ENCODE measurements around the gene RSAD1.

RSAD1 gene

DNA sequence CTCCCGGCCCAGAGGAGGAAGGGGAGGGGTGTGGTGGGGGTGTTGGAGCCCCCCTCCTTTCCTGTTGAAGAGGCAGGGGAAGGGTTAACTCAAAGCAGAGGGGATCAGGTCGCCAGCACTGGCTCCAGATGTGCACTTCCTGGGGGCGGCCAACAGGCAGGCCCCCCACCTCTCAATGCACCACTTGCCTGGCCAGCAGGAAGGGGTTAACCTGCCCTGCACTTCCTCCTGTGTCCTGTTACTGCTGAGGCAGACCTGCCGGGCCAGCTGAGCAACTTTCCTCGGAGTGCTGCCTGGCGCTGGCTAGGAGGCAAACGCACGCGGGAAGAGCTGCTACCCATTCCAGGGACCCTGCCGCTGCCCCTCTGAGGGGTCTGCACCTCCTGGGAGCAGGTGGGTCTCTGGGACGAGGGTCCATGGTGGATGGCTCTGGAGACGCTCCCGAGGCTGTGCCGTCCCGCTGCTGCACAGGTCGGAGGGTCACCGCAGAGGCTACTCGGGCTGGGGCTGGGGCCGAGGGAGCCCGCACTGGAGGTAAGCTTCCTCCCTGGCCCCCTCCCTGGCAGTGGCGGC lies 53.9 kb downstream of the RSAD1 start, which contains the start of gene EPN3:
Gene EPN3 (plus strand): TSS at position 284 of the 573 bp plus-strand sequence. CDS start 3,822 bp downstream, outside the sequence.
- no peaks in the 10 kb centered on the region for H3K36me3 ChIP-seq (ENCODE audit: insufficient read depth, low read length)
- no peak within 1 kb of the TSS for H3K9ac ChIP-seq (ENCODE audit: insufficient read length)
- H3K9me3 ChIP-seq (ENCODE audit: low read depth, low read length) = no peaks in the 10 kb centered on the region
- H3K4me3 ChIP-seq = peak within 1 kb of the TSS; percentile 48; the same call in 1 of the 2 replicates
- no peak for TF ChIP-seq EZH2 (IDR thresholded peaks at IDR 0.05)
- TF ChIP-seq POLR2AphosphoS5 (IDR thresholded peaks at IDR 0.05; ENCODE audit: borderline replicate concordance, low read depth, low read length) = no peak
- no peak for TF ChIP-seq FOXP2 (optimal IDR thresholded peaks at IDR 0.05; ENCODE audit: control extremely low read depth, extremely low read length, insufficient read depth)
- no peak within 1 kb of the TSS for H3K27ac ChIP-seq
- no peak for DNase-seq (ENCODE audit: low read depth, low spot score)

DNA sequence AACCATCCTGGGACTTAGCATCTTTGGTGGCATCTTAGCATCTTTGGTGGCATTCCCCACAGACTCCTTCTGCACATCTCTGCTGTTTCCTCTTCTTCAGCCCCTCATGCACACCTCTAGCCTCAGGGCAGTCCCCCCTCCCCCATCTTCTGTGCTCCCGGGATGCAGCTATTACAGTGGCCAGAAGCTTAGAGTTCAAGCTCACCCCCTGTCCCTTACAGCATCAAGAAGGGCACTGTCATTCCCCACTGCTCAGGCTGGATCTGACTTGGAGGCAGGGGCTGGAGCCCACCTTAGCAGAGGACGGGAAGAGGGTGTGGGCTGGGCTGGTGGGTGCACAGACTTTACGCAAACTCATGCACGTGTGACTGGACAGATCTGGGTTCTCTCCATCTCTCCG lies 54.5 kb downstream of the RSAD1 start:
- Histone ChIP-seq H3K9me3 (ENCODE audit: low read depth, low read length) (no peaks in the 10 kb centered on the region), H3K4me3 (no peak overlapping the region), H3K9ac (ENCODE audit: insufficient read length) (no peak overlapping the region), H3K27ac (no peak overlapping the region), H3K36me3 (ENCODE audit: insufficient read depth, low read length) (no peaks in the 10 kb centered on the region)
- no peak for TF ChIP-seq EZH2 (IDR thresholded peaks at IDR 0.05)
- TF ChIP-seq POLR2AphosphoS5 (IDR thresholded peaks at IDR 0.05; ENCODE audit: borderline replicate concordance, low read depth, low read length) = no peak
- TF ChIP-seq FOXP2 (optimal IDR thresholded peaks at IDR 0.05; ENCODE audit: control extremely low read depth, extremely low read length, insufficient read depth) = no peak
- no peak for DNase-seq (ENCODE audit: low read depth, low spot score)

DNA sequence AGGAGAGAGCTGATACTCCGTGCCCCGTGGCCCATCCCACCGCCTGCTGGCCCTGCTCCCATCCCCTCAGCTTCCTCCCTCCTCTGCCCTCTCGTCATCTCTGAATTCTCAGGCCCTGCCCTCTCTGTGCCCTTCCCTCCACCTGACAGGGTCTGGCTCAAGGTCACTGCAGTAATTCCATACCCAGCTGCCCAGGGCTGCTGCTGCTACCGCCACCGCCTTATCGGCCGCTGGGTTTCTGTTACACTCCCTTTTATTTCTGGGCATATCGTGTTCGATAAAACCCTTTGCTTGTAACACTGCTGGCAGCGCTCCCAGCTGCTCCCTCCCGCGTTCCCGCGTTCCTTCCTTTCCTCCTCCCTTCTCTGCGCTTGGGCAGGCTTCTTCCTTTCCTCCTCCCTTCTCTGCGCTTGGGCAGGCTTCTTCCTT lies 55.1 kb downstream of the RSAD1 start:
- TF ChIP-seq POLR2AphosphoS5 (IDR thresholded peaks at IDR 0.05; ENCODE audit: borderline replicate concordance, low read depth, low read length) (no peak), FOXP2 (optimal IDR thresholded peaks at IDR 0.05; ENCODE audit: control extremely low read depth, extremely low read length, insufficient read depth) (no peak), EZH2 (IDR thresholded peaks at IDR 0.05) (no peak)
- Histone ChIP-seq H3K9ac (ENCODE audit: insufficient read length) (no peak overlapping the region), H3K36me3 (ENCODE audit: insufficient read depth, low read length) (no peaks in the 10 kb centered on the region), H3K27ac (no peak overlapping the region), H3K9me3 (ENCODE audit: low read depth, low read length) (no peaks in the 10 kb centered on the region), H3K4me3 (peak overlapping the region; percentile 48)
- no peak for DNase-seq (ENCODE audit: low read depth, low spot score)

DNA sequence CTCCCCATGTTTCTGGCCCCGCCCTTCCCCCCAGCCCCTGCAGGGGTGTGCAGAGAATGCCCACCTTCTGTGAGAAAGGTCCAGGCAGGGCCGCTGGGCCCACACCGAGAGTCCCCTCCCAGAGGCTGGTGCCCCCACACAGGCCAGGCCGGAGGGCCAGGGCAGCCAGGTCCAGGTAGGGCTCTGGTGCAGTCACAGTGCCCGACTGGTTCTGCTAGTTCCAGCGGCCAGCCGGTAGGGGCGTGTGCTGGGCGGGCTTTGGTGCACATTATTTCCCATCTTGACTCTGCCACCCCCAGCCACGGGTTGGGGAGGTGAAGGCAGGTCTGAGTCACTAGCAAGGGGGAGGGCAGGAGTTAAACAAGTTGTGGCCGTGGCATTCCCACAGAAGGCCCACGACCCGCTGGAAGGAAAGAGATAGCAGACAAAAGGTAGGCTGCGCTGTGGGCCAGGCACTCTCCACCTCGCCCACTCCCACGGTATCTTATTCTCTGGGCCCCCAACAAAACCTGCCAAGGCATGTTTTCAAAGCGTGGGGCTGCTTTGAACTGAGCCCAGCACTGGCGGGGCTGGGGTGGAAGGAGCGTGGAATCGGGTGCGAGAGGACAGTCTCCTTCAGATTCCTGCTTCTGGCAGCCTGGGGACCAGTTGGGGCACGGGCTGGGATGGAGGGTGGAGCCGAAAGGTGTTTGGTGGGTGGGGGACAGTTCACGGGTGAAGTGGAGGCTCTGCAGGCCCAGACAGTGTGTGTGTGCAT lies 55.7 kb downstream of the RSAD1 start:
- H3K4me3 ChIP-seq = no peak overlapping the region
- DNase-seq (ENCODE audit: low read depth, low spot score) = no peak
- no peaks in the 10 kb centered on the region for H3K9me3 ChIP-seq (ENCODE audit: low read depth, low read length)
- no peak overlapping the region for H3K9ac ChIP-seq (ENCODE audit: insufficient read length)
- no peak overlapping the region for H3K27ac ChIP-seq
- no peak for TF ChIP-seq POLR2AphosphoS5 (IDR thresholded peaks at IDR 0.05; ENCODE audit: borderline replicate concordance, low read depth, low read length)
- no peak for TF ChIP-seq EZH2 (IDR thresholded peaks at IDR 0.05)
- no peak for TF ChIP-seq FOXP2 (optimal IDR thresholded peaks at IDR 0.05; ENCODE audit: control extremely low read depth, extremely low read length, insufficient read depth)
- no peaks in the 10 kb centered on the region for H3K36me3 ChIP-seq (ENCODE audit: insufficient read depth, low read length)

DNA sequence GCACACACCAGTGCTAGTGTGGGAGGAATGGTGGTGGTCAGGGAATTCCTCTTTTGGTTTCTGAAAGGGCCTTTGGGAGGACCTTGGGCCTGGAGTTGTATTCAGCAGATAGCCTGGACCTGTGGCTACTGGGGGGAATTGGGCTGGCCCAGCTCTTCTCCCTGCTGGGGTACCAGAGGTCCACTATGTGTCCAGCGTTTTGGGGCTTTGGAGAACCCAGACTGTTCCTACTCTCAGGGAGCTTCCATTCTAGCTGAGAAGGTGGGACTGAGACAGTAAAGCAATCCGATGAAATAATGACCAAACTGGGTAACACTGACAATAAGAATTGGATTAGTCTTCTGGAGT lies 56.3 kb downstream of the RSAD1 start:
- no peaks in the 10 kb centered on the region for H3K36me3 ChIP-seq (ENCODE audit: insufficient read depth, low read length)
- no peak overlapping the region for H3K4me3 ChIP-seq
- no peak for TF ChIP-seq POLR2AphosphoS5 (IDR thresholded peaks at IDR 0.05; ENCODE audit: borderline replicate concordance, low read depth, low read length)
- no peak for TF ChIP-seq EZH2 (IDR thresholded peaks at IDR 0.05)
- no peak for TF ChIP-seq FOXP2 (optimal IDR thresholded peaks at IDR 0.05; ENCODE audit: control extremely low read depth, extremely low read length, insufficient read depth)
- DNase-seq (ENCODE audit: low read depth, low spot score) = no peak
- H3K9ac ChIP-seq (ENCODE audit: insufficient read length) = no peak overlapping the region
- no peaks in the 10 kb centered on the region for H3K9me3 ChIP-seq (ENCODE audit: low read depth, low read length)
- H3K27ac ChIP-seq = no peak overlapping the region

DNA sequence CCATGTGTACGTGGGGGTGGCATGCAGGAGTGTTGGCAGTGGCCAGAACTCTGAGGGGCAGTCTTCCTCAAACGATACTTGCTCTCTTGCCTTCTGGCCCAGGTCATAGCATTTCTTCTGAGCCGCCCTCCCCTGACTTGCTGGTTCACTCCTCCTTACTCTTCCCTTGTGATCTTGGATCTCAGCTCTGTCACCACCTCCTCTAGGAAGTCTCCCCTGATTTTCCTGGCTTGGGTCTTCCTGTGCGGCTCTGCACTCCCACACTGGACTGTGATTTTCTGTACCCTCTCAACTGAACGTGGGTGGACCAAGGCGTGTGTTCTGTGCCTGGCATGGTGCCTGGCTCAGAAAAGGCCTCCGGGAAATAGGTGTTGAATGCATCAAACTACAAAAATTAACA lies 56.7 kb downstream of the RSAD1 start:
- TF ChIP-seq EZH2 (IDR thresholded peaks at IDR 0.05) (no peak), POLR2AphosphoS5 (IDR thresholded peaks at IDR 0.05; ENCODE audit: borderline replicate concordance, low read depth, low read length) (no peak), FOXP2 (optimal IDR thresholded peaks at IDR 0.05; ENCODE audit: control extremely low read depth, extremely low read length, insufficient read depth) (no peak)
- Histone ChIP-seq H3K36me3 (ENCODE audit: insufficient read depth, low read length) (no peaks in the 10 kb centered on the region), H3K9ac (ENCODE audit: insufficient read length) (no peak overlapping the region), H3K9me3 (ENCODE audit: low read depth, low read length) (no peaks in the 10 kb centered on the region), H3K27ac (no peak overlapping the region), H3K4me3 (no peak overlapping the region)
- no peak for DNase-seq (ENCODE audit: low read depth, low spot score)

Data from SK-N-MC (cell line).